K562 (cell line): ENCODE data around the gene IL36RN. TPM values are rescaled to one million over a fixed set of nuclear protein-coding genes. Genes with fewer than 3 reads are reported as not detected.

ENCODE experiments used
- BRCA1 ChIP-seq, 2 experiments: fragments of 450-650 bp in 1 of 2; sonication (generic) in 1 of 2; formaldehyde crosslinking in 1 of 2; IDR thresholded peaks; 2 replicates each; pipeline versions ENCODE4 v1.5.0 to v1.6.1; 2017 to 2020; ENCODE audit warnings: mild to moderate bottlenecking in 1 of 2, missing genetic modification reagents in 1 of 2
- BRD4 ChIP-seq: fragments of 200-600 bp; sonication (generic); IDR thresholded peaks from 2 replicates; pipeline ENCODE4 v1.6.1; 2017; ENCODE audit warnings: inconsistent platforms
- CBFA2T3 ChIP-seq: fragments of 450-650 bp; IDR thresholded peaks from 2 replicates; pipeline ENCODE4 v1.6.1; 2017
- DIDO1 ChIP-seq: fragments of 450-650 bp; IDR thresholded peaks from 2 replicates; pipeline ENCODE4 v1.6.1; 2016; ENCODE audit warnings: low read depth, missing biosample characterization, missing genetic modification characterization
- HDAC3 ChIP-seq: fragments of 450-650 bp; IDR thresholded peaks from 2 replicates; pipeline ENCODE4 v1.6.1; 2018; ENCODE audit warnings: borderline replicate concordance, mild to moderate bottlenecking, moderate library complexity; ENCODE audit not compliant: partially characterized antibody
- MECOM ChIP-seq: fragments of 250-450 bp; sonication (Bioruptor Pico); IDR thresholded peaks from 2 replicates; pipeline ENCODE4 v1.8.0; 2022; ENCODE audit warnings: inconsistent platforms
- MTA1 ChIP-seq: fragments of 450-650 bp; IDR thresholded peaks from 2 replicates; pipeline ENCODE4 v1.6.1; 2017; ENCODE audit warnings: borderline replicate concordance
- MTA3 ChIP-seq: fragments of 450-650 bp; formaldehyde crosslinking; IDR thresholded peaks from 2 replicates; pipeline ENCODE4 v1.6.1; 2017; ENCODE audit warnings: mild to moderate bottlenecking, borderline replicate concordance
- MTF1 ChIP-seq: fragments of 250-450 bp; sonication (Bioruptor Pico); IDR thresholded peaks from 2 replicates; pipeline ENCODE4 v1.9.0; 2021; ENCODE audit warnings: moderate library complexity, mild to moderate bottlenecking, inconsistent platforms, borderline replicate concordance
- MYNN ChIP-seq, 2 experiments: sonication (generic); formaldehyde crosslinking in 1 of 2; IDR thresholded peaks; 2 replicates each; pipeline versions ENCODE4 v1.5.0 to v1.6.1; 2016 to 2020; ENCODE audit warnings: antibody characterized with exemption in 1 of 2, missing genetic modification reagents in 1 of 2
- NFIC ChIP-seq: fragments of 450-650 bp; IDR thresholded peaks from 2 replicates; pipeline ENCODE4 v1.6.1; 2017; ENCODE audit warnings: mild to moderate bottlenecking, inconsistent platforms
- NONO ChIP-seq, 2 experiments: fragments of 200-400 bp in 1 of 2; fragments of 450-650 bp in 1 of 2; formaldehyde crosslinking in 1 of 2; IDR thresholded peaks; 2 replicates each; pipeline ENCODE4 v1.6.1; 2017; ENCODE audit warnings: low read depth in 2 of 2, mild to moderate bottlenecking in 2 of 2, moderate library complexity in 2 of 2, low read length in 1 of 2
- PBX2 ChIP-seq, 2 experiments: IDR thresholded peaks in 1 of 2; conservative IDR thresholded peaks in 1 of 2; 2 replicates each; pipeline ENCODE4 v1.6.1; 2016; ENCODE audit warnings: low read depth in 2 of 2, mild to moderate bottlenecking in 1 of 2, missing compliant biosample characterization in 1 of 2, missing genetic modification characterization in 1 of 2, moderate library complexity in 1 of 2
- SAFB ChIP-seq: fragments of 200-400 bp; formaldehyde crosslinking; IDR thresholded peaks from 2 replicates; pipeline ENCODE4 v1.6.1; 2017; ENCODE audit warnings: low read depth, low read length, borderline replicate concordance
- ZNF445 ChIP-seq: fragments of 250-450 bp; sonication (Bioruptor Pico); IDR thresholded peaks from 2 replicates; pipeline ENCODE4 v1.4.0; 2020; ENCODE audit warnings: low read depth, mild to moderate bottlenecking, moderate library complexity
- ZNF518B ChIP-seq: fragments of 250-450 bp; sonication (Bioruptor Pico); IDR thresholded peaks from 2 replicates; pipeline ENCODE4 v1.5.0; 2021; ENCODE audit warnings: mild to moderate bottlenecking, moderate library complexity
- ZNF75A ChIP-seq: fragments of 450-650 bp; formaldehyde crosslinking; IDR thresholded peaks from 2 replicates; pipeline ENCODE4 v1.4.0; 2020; ENCODE audit warnings: mild to moderate bottlenecking
- ZNF766 ChIP-seq: fragments of 200-800 bp; sonication (Bioruptor generic); conservative IDR thresholded peaks from 2 replicates; pipeline ENCODE4 v1.6.1; 2016; ENCODE audit warnings: missing genetic modification characterization, missing compliant biosample characterization
- polyA plus RNA-seq, 8 experiments: library from polyadenylated mRNA; depleted of rRNA in 4 of 8; stranded (reverse) in 5 of 8; unstranded in 3 of 8; fragments of >200 nt; fragmentation: Nextera tagmentation in 2 of 8; fragmentation: Illumina TruSeq in 1 of 8; extraction: Ambion mirVana in 2 of 8; extraction: Trizol in 1 of 8; gene quantifications; 2 replicates each; pipeline versions ENCODE4 v1.2.1 to v1.2.3, GENCODE V29; 2011 to 2014; ENCODE audit warnings: inconsistent platforms in 1 of 8, missing spikeins in 1 of 8
- total RNA-seq, 7 experiments: library from RNA; depleted of rRNA in 6 of 7; stranded (reverse); fragments of >200 nt in 6 of 7; fragmentation: Illumina TruSeq in 2 of 7; extraction: Trizol in 2 of 7; gene quantifications; 2 replicates each; pipeline versions ENCODE4 v1.2.1 to v1.2.3, GENCODE V29; 2011 to 2021; ENCODE audit warnings: low replicate concordance in 1 of 7
- TF ChIP-seq, protein P1 (sequence below): sonication (generic); formaldehyde crosslinking; IDR thresholded peaks from 2 replicates; pipeline ENCODE4 v1.8.1; 2023; ENCODE audit warnings: mild to moderate bottlenecking, missing genetic modification reagents

Gene IL36RN
- total and polyA plus RNA-seq, 9 of the 15 experiments (the other 6 are each of a cell fraction or from before 2014, with no cell fraction given): not detected

DNA sequence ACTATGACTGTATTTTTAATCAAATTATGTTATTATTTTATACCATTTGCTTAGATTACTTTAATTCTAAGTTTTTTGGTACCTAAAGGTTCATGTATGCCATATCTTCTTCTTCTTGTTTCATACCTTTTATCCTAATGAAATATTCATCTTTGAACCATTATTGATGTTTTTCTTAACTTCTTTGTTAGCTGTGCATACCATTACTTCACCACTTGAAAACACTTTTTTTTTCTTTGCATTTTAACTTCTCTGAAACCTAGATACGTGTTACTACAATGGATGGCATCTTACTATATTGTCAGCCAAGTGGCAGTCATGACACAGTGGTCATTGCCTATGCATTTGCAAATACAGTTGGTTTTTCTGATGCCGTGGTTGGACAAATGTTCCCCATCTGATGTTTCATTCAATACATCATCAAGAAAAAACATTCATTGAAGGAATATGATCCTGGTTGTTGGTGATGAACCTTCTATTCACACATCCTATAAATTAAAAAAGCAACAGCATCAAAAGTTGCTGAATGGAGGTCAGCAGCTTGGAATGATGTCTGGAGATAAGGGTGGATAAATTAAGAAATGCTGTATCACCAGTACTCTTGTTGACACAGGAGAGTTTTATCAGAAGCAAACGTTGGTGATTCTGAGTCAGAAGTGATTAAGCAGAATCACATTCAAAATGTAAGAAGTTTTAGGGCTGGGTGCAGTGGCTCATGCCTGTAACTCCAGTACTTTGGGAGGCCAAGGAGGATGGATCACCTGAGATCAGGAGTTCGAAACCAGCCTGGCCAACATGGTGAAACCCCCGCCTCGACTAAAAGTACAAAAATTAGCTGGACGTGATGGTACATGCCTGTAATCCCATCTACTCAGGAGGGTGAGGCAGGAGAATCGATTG, 46.3 kb upstream of the IL36RN start (continued):
- TF ChIP-seq HDAC3 (peak; percentile 98), ZNF518B (CRISPR knock-in tag) (no peak), MYNN (IDR thresholded peaks at IDR 0.05) (peak; percentile 85), MYNN (CRISPR knock-in tag; IDR thresholded peaks at IDR 0.05) (no peak), BRCA1 (IDR thresholded peaks at IDR 0.05) (no peak), BRCA1 (CRISPR knock-in tag; IDR thresholded peaks at IDR 0.05) (no peak), SAFB (no peak), BRD4 (peak; percentile 82; the same call in 1 of the 2 replicates), ZNF766 (CRISPR knock-in tag) (peak; percentile 93), MECOM (peak; percentile 76), DIDO1 (tag) (peak; percentile 11; the same call in 1 of the 2 replicates), NONO (IDR thresholded peaks at IDR 0.05; ENCODE audit: low read depth in 2 of 2, low read length in 1 of 2) (peak in 1 of 2 experiments; percentile 16; a peak in 1 of 4 replicates), MTF1 (CRISPR knock-in tag) (no peak), CBFA2T3 (peak; percentile 98), MTA1 (peak; percentile 80), NFIC (peak; percentile 84), ZNF75A (CRISPR knock-in tag) (no peak), PBX2 (CRISPR knock-in tag; IDR thresholded peaks at IDR 0.05; ENCODE audit: low read depth) (no peak), PBX2 (tag; conservative IDR thresholded peaks at IDR 0.05; ENCODE audit: low read depth) (peak; percentile 87), MTA3 (peak; percentile 88), ZNF445 (no peak)
- TF ChIP-seq, protein P1, sequence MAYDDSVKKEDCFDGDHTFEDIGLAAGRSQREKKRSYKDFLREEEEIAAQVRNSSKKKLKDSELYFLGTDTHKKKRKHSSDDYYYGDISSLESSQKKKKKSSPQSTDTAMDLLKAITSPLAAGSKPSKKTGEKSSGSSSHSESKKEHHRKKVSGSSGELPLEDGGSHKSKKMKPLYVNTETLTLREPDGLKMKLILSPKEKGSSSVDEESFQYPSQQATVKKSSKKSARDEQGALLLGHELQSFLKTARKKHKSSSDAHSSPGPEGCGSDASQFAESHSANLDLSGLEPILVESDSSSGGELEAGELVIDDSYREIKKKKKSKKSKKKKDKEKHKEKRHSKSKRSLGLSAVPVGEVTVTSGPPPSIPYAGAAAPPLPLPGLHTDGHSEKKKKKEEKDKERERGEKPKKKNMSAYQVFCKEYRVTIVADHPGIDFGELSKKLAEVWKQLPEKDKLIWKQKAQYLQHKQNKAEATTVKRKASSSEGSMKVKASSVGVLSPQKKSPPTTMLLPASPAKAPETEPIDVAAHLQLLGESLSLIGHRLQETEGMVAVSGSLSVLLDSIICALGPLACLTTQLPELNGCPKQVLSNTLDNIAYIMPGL (CRISPR knock-in tag): no peak
